Hippocampal formation (tissue), 2 donors: ENCODE data around the gene ZC3H18.

Source experiments
- DNase-seq, 2 donors: peaks; one replicate each; lab custom pipeline; 2025; lab: John Stamatoyannopoulos, UW

Gene ZC3H18

DNA sequence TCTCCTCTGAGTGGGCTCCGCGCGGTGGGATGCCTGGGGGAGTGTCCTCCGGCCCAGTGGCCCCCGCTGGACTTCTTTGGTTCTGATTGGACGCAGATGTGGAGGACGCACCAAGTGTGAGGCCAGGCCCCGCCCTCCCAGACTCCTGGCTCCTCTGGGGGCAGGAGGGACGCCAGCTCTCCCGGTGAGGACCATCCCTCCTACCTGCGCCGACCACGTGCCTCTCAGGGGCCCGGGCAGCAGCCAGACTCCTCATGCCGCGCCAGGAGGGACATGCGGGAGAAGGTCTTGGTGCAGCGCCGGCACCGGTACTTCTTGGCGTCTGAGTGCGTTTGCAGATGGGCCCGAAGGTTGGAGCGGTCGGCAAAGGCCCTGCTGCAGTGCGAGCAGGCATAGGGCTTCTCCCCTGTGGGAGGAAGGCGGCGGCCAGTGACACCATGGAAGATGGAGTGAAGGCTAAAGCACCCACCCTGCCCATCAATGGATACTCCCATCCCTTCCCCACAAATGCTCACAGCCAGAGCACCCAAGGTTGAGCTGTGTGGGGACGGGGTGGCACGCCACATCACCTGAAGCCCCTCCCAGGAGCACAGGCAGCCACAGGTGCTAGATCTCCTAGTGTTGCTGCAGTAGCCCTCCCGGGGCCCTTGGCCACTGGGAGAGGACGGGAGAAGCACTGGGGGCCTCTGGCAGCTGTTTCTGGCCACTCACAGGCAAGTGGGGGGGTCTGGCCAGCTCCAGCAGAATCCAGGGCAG is 108.2 kb downstream of the ZC3H18 start:
- DNase-seq = no peak

GRCh38 chr16:88680554-88681083 is 110.4 kb downstream of the ZC3H18 start:
- DNase-seq = no peak

- DNase-seq = no peak
These were observed 111.0 kb downstream of the ZC3H18 start for GRCh38 chr16:88681084-88681680.
